Measurements from ENCODE around the gene PLEKHA1. TPM values are rescaled to one million over a fixed set of nuclear protein-coding genes. Genes with fewer than 3 reads are reported as not detected.

The PLEKHA1 gene
- polyA plus RNA-seq, 3 donors = 5.5 to 14.9 (median 12.3) TPM

- Histone ChIP-seq H3K4me2 (replicated peaks; ENCODE audit: extremely low read depth, low read length, poor library complexity, severe bottlenecking) (no peak overlapping the region), H3K9me3 (replicated peaks in 1 of 2; ENCODE audit: control insufficient read depth in 1 of 2, insufficient read depth in 1 of 2, low read length in 2 of 2) (no peaks in the 10 kb centered on the region), H3K4me3 (replicated peaks in 1 of 3; ENCODE audit: low read depth in 2 of 3, low read length in 3 of 3) (no peak overlapping the region), H3K9ac (ENCODE audit: insufficient read depth, low read length, poor library complexity, severe bottlenecking) (no peak overlapping the region), H3K27me3 (ENCODE audit: control insufficient read depth in 2 of 2, insufficient read depth in 2 of 2, low read length in 2 of 2) (no peaks in the 10 kb centered on the region), H3K4me1 (ENCODE audit: control insufficient read depth in 1 of 2, insufficient read depth in 2 of 2, low read length in 2 of 2) (peaks cover 0 to 10% of the 10 kb centered on the region in 2 donors), H3K36me3 (replicated peaks in 1 of 2; ENCODE audit: control insufficient read depth in 1 of 2, insufficient read depth in 2 of 2, low read length in 2 of 2) (no peaks in the 10 kb centered on the region), H2AFZ (ENCODE audit: insufficient read depth, low read depth, low read length, poor library complexity, severe bottlenecking) (no peak overlapping the region), H3K79me2 (ENCODE audit: insufficient read depth, low read length) (no peaks in the 10 kb centered on the region), H4K20me1 (ENCODE audit: insufficient read depth, low read length) (no peaks in the 10 kb centered on the region), H3K27ac (ENCODE audit: low read depth in 1 of 2, low read length in 2 of 2) (no peak overlapping the region)
- Mint-ChIP-seq H3K4me3 (no peak overlapping the region), H3K27me3 (ENCODE audit: low read depth in 3 of 3) (peaks cover 4 to 27% (median 10%) of the 10 kb centered on the region in 3 donors), H3K36me3 (no peaks in the 10 kb centered on the region), H3K4me1 (peaks cover 10% of the 10 kb centered on the region), H3K9me3 (peaks cover 0 to 1% (median 0%) of the 10 kb centered on the region in 7 donors), H3K27ac (no peak overlapping the region)
- DNase-seq = no peak
- intact Hi-C loops (cut with micrococcal nuclease) = loop anchor here in 1 of 2 donors (10.0 kb wide), 1 partner anchor 103 kb away; no protein-coding TSS in a partner anchor
- 89% methylated on average over 8 of the region's 16 CpGs for WGBS (ENCODE audit: insufficient coverage)
- no peak for TF ChIP-seq CTCF (IDR thresholded peaks at IDR 0.05)
These were observed 42.7 kb upstream of the PLEKHA1 start for GRCh38 chr10:122331615-122332446.

- Mint-ChIP-seq H3K9me3 (peaks cover 0 to 1% (median 0%) of the 10 kb centered on the region in 7 donors), H3K4me1 (peaks cover 10% of the 10 kb centered on the region), H3K27ac (no peak overlapping the region), H3K4me3 (no peak overlapping the region), H3K27me3 (ENCODE audit: low read depth in 3 of 3) (peaks cover 4 to 27% (median 9%) of the 10 kb centered on the region in 3 donors), H3K36me3 (no peaks in the 10 kb centered on the region)
- no peak overlapping the region for H2AFZ ChIP-seq (ENCODE audit: insufficient read depth, low read depth, low read length, poor library complexity, severe bottlenecking)
- no peak for TF ChIP-seq CTCF (IDR thresholded peaks at IDR 0.05)
- no peak overlapping the region for H3K4me2 ChIP-seq (replicated peaks; ENCODE audit: extremely low read depth, low read length, poor library complexity, severe bottlenecking)
- no peaks in the 10 kb centered on the region for H3K79me2 ChIP-seq (ENCODE audit: insufficient read depth, low read length)
- H3K27ac ChIP-seq (ENCODE audit: low read depth in 1 of 2, low read length in 2 of 2) = no peak overlapping the region
- no peak for DNase-seq
- no peak overlapping the region for H3K9ac ChIP-seq (ENCODE audit: insufficient read depth, low read length, poor library complexity, severe bottlenecking)
- 94% methylated on average over 3 of the region's 4 CpGs for WGBS (ENCODE audit: insufficient coverage)
- H3K9me3 ChIP-seq (replicated peaks in 1 of 2; ENCODE audit: control insufficient read depth in 1 of 2, insufficient read depth in 1 of 2, low read length in 2 of 2) = no peaks in the 10 kb centered on the region
- H4K20me1 ChIP-seq (ENCODE audit: insufficient read depth, low read length) = no peaks in the 10 kb centered on the region
- H3K4me3 ChIP-seq (replicated peaks in 1 of 3; ENCODE audit: low read depth in 2 of 3, low read length in 3 of 3) = no peak overlapping the region
- intact Hi-C loops (cut with micrococcal nuclease) = loop anchor here in 1 of 2 donors (10.0 kb wide), 1 partner anchor 102 kb away; no protein-coding TSS in a partner anchor
- H3K27me3 ChIP-seq (ENCODE audit: control insufficient read depth in 2 of 2, insufficient read depth in 2 of 2, low read length in 2 of 2) = no peaks in the 10 kb centered on the region
- H3K4me1 ChIP-seq (ENCODE audit: control insufficient read depth in 1 of 2, insufficient read depth in 2 of 2, low read length in 2 of 2) = peaks cover 0 to 10% of the 10 kb centered on the region in 2 donors
- no peaks in the 10 kb centered on the region for H3K36me3 ChIP-seq (replicated peaks in 1 of 2; ENCODE audit: control insufficient read depth in 1 of 2, insufficient read depth in 2 of 2, low read length in 2 of 2)
These were observed 41.5 kb upstream of the PLEKHA1 start for GRCh38 chr10:122333037-122333436.
